Endothelial cell of umbilical vein (primary cell): ENCODE results near the gene MYBPC1. TPM values are rescaled to one million over a fixed set of nuclear protein-coding genes. Genes with fewer than 3 reads are reported as not detected.

Source experiments
- BruUV-seq: library from RNA; stranded (reverse); fragments of 400-500 nt; replicated peaks from 2 replicates; lab custom pipeline; 2021; lab: Mats Ljungman, UMichigan
- CTCF ChIA-PET: fragments of 300-600, 350-600 bp; sonication (Branson Sonifier 250); formaldehyde crosslinking; loops from one replicate; lab custom pipeline; 2021; ENCODE audit warnings: antibody characterized with exemption, inconsistent platforms; lab: Charles Lee
- POLR2A ChIA-PET: fragments of 300-600, 350-600 bp; sonication (Branson Sonifier 250); formaldehyde crosslinking; loops from one replicate; lab custom pipeline; 2021; ENCODE audit warnings: antibody characterized with exemption, inconsistent platforms; lab: Charles Lee
- DNase-seq: peaks from one replicate; pipeline ENCODE4 v3.0.0-alpha.2; 2011; ENCODE audit warnings: low read depth, low spot score
- FAIRE-seq: peaks from 2 replicates; lab custom pipeline; 2011; peaks lifted over from hg19 to GRCh38; lab: Jason Lieb, UNC
- H2AFZ ChIP-seq: 2 replicates; pipeline ENCODE4 v1.6.0; 2012; ENCODE audit warnings: low read depth, low read length, control low read depth, inconsistent platforms
- H3K27ac ChIP-seq: 2 replicates; pipeline ENCODE4 v1.5.1; 2011; ENCODE audit warnings: low read depth, mild to moderate bottlenecking, control low read depth, low read length, moderate library complexity; ENCODE audit not compliant: insufficient read depth
- H3K27me3 ChIP-seq, 2 experiments: 2 replicates each; pipeline versions ENCODE4 v1.6.0 to v1.6.1; 2011; ENCODE audit warnings: low read length in 2 of 2, mixed read lengths in 1 of 2; ENCODE audit not compliant: control insufficient read depth in 2 of 2, insufficient read depth in 2 of 2
- H3K36me3 ChIP-seq, 2 experiments: 2 replicates in 1 of 2; 3 replicates in 1 of 2; pipeline ENCODE4 v1.5.1; 2011; ENCODE audit warnings: low read length in 2 of 2, mild to moderate bottlenecking in 1 of 2, moderate library complexity in 1 of 2; ENCODE audit not compliant: control insufficient read depth in 2 of 2, insufficient read depth in 2 of 2; ENCODE audit errors: extremely low read depth in 1 of 2
- H3K4me1 ChIP-seq: 3 replicates; pipeline ENCODE4 v1.5.1; 2011; ENCODE audit warnings: mild to moderate bottlenecking, low read length; ENCODE audit not compliant: control insufficient read depth, insufficient read depth; ENCODE audit errors: extremely low read depth
- H3K4me2 ChIP-seq: 2 replicates; pipeline ENCODE4 v1.6.1; 2011; ENCODE audit warnings: low read length, control low read depth, mixed read lengths; ENCODE audit not compliant: insufficient read depth
- H3K4me3 ChIP-seq, 3 experiments: fragments of 200-600 bp in 1 of 3; sonication (generic), shearing (Covaris generic) in 1 of 3; replicated peaks in 1 of 3; 2 replicates each; pipeline ENCODE4 v1.5.1; 2011 to 2016; ENCODE audit warnings: control low read depth in 3 of 3, low read length in 3 of 3, mild to moderate bottlenecking in 2 of 3, inconsistent platforms in 1 of 3, low read depth in 1 of 3, moderate library complexity in 1 of 3; ENCODE audit not compliant: insufficient read depth in 1 of 3
- H3K79me2 ChIP-seq: 2 replicates; pipeline ENCODE4 v1.6.0; 2012; ENCODE audit warnings: low read length, inconsistent platforms; ENCODE audit not compliant: control insufficient read depth, insufficient read depth
- H3K9ac ChIP-seq: replicated peaks from 2 replicates; pipeline ENCODE3; 2011; ENCODE audit warnings: low read length, control low read depth; ENCODE audit not compliant: insufficient read depth; ENCODE audit errors: extremely low read depth
- H3K9me1 ChIP-seq: replicated peaks from 3 replicates; pipeline ENCODE4 v1.6.0; 2011; ENCODE audit warnings: mild to moderate bottlenecking, low read length; ENCODE audit not compliant: control insufficient read depth, insufficient read depth; ENCODE audit errors: extremely low read depth
- H3K9me3 ChIP-seq: replicated peaks from 2 replicates; pipeline ENCODE4 v1.5.1; 2012; ENCODE audit warnings: low read length, inconsistent platforms; ENCODE audit not compliant: control insufficient read depth, insufficient read depth
- H4K20me1 ChIP-seq: replicated peaks from 2 replicates; pipeline ENCODE3; 2011; ENCODE audit warnings: mild to moderate bottlenecking, low read length; ENCODE audit not compliant: control insufficient read depth, insufficient read depth; ENCODE audit errors: extremely low read depth
- CTCF ChIP-seq, 2 donors: IDR thresholded peaks; 1 replicate in 1 of 2; 2 replicates in 1 of 2; pipeline ENCODE4 v1.5.1; 2011; ENCODE audit warnings: low read length in 2 of 2, mild to moderate bottlenecking in 2 of 2, moderate library complexity in 2 of 2, control low read depth in 1 of 2, inconsistent platforms in 1 of 2, low read depth in 1 of 2; ENCODE audit not compliant: insufficient read depth in 1 of 2; ENCODE audit errors: extremely low read depth in 1 of 2
- EZH2 ChIP-seq: IDR thresholded peaks from 2 replicates; pipeline ENCODE4 v1.6.1; 2012; ENCODE audit warnings: borderline replicate concordance, low read depth, mild to moderate bottlenecking, moderate library complexity, low read length, inconsistent platforms; ENCODE audit not compliant: severe bottlenecking
- FOS ChIP-seq: IDR thresholded peaks from 2 replicates; pipeline ENCODE4 v1.6.1; 2011; ENCODE audit warnings: mild to moderate bottlenecking, low read length, moderate library complexity, borderline replicate concordance; ENCODE audit not compliant: insufficient read depth
- GATA2 ChIP-seq: IDR thresholded peaks from 2 replicates; pipeline ENCODE4 v1.7.0; 2011; ENCODE audit warnings: low read depth, mild to moderate bottlenecking, moderate library complexity, mixed read lengths, low read length; ENCODE audit not compliant: insufficient read length, insufficient read depth
- JUN ChIP-seq: IDR thresholded peaks from 2 replicates; pipeline ENCODE4 v1.6.1; 2011; ENCODE audit warnings: borderline replicate concordance, low read depth; ENCODE audit not compliant: insufficient read length, insufficient read depth
- MAX ChIP-seq: IDR thresholded peaks from 2 replicates; pipeline ENCODE4 v1.6.1; 2011; ENCODE audit not compliant: insufficient read depth, insufficient read length
- MYC ChIP-seq: IDR thresholded peaks from one replicate; pipeline ENCODE4 v1.6.1; 2011; ENCODE audit warnings: mild to moderate bottlenecking, low read depth, low read length
- POLR2A ChIP-seq: IDR thresholded peaks from 2 replicates; pipeline ENCODE4 v1.6.1; 2012; ENCODE audit warnings: low read depth, mild to moderate bottlenecking, control low read depth, low read length
- POLR2AphosphoS5 ChIP-seq: IDR thresholded peaks from 2 replicates; pipeline ENCODE4 v1.6.1; 2012; ENCODE audit warnings: low read depth, mild to moderate bottlenecking, control low read depth, low read length, moderate library complexity; ENCODE audit not compliant: insufficient read depth
- dilution Hi-C: fragments of 300-500 bp; cut with MboI; formaldehyde crosslinking; loops from one replicate; pipeline ENCODE4 v1.15.0; 2019; ENCODE audit warnings: low sequenced_read_pairs; ENCODE audit not compliant: extremely low pct_ligation_motif_present
- intact Hi-C: fragments of 100-400 bp; cut with micrococcal nuclease; formaldehyde crosslinking; loops from one replicate; pipeline ENCODE4 v1.10.0; 2022
- polyA plus RNA-seq, 4 experiments: library from polyadenylated mRNA; depleted of rRNA in 3 of 4; stranded (reverse) in 3 of 4; unstranded in 1 of 4; fragments of >200 nt; gene quantifications; 2 replicates each; pipeline versions ENCODE4 v1.2.1 to v1.2.3, GENCODE V29; 2011 to 2012; ENCODE audit warnings: missing spikeins in 1 of 4
- total RNA-seq: library from RNA; stranded (reverse); gene quantifications from 2 replicates; pipeline ENCODE4 v1.2.3, GENCODE V29; 2021

The MYBPC1 gene
- total and polyA plus RNA-seq, 2 donors (not counting 3 experiments of a cell fraction or from before 2014, with no cell fraction given): not detected

GRCh38 chr12:101729842-101730241 lies 135.1 kb downstream of the MYBPC1 start:
- Histone ChIP-seq H3K79me2 (no peaks in the 10 kb centered on the region), H4K20me1 (no peaks in the 10 kb centered on the region), H3K4me3 (no peak overlapping the region), H3K9ac (no peak overlapping the region), H3K4me1 (no peaks in the 10 kb centered on the region), H3K4me2 (no peak overlapping the region), H3K27me3 (no peaks in the 10 kb centered on the region), H3K9me1 (no peaks in the 10 kb centered on the region), H2AFZ (no peak overlapping the region), H3K9me3 (no peaks in the 10 kb centered on the region), H3K27ac (no peak overlapping the region), H3K36me3 (peaks cover 0 to 2% of the 10 kb centered on the region in 2 experiments)
- CTCF ChIA-PET: interaction anchor here (1.2 kb wide), 1 partner anchor 30 kb away, joined by 3 read pairs; no protein-coding TSS in a partner anchor
- DNase-seq: no peak
- no TSS peak for BruUV-seq
- FAIRE-seq: no peak
- TF ChIP-seq MAX: no peak
- no peak for TF ChIP-seq CTCF (IDR thresholded peaks at IDR 0.05; ENCODE audit: extremely low read depth in 1 of 2, insufficient read depth in 1 of 2, low read depth in 1 of 2, low read length in 2 of 2)
- no peak for TF ChIP-seq JUN
- no peak for TF ChIP-seq FOS
- TF ChIP-seq MYC: no peak
- no peak for TF ChIP-seq POLR2A
- no peak for TF ChIP-seq GATA2
- no peak for TF ChIP-seq POLR2AphosphoS5
- TF ChIP-seq EZH2: no peak
- intact Hi-C loops (no loop called here), dilution Hi-C loops (no loop called here)
- POLR2A ChIA-PET: no interaction called here
